H1 (cell line): ENCODE data around the gene IFT122.

Experiments
- CTCF ChIP-seq, 3 experiments: IDR thresholded peaks; 1 replicate in 2 of 3; 2 replicates in 1 of 3; pipeline versions ENCODE4 v1.5.1 to v1.6.1; 2011; ENCODE audit warnings: low read length in 3 of 3, mild to moderate bottlenecking in 3 of 3, inconsistent platforms in 2 of 3, low read depth in 1 of 3, moderate library complexity in 1 of 3; ENCODE audit not compliant: insufficient read depth in 1 of 3; ENCODE audit errors: control extremely low read depth in 1 of 3
- EZH2 ChIP-seq: fragments of 200-600 bp; sonication (generic); IDR thresholded peaks from 2 replicates; pipeline ENCODE4 v1.7.1; 2012; ENCODE audit warnings: low read depth, mild to moderate bottlenecking, moderate library complexity, low read length, inconsistent platforms; ENCODE audit not compliant: severe bottlenecking
- JUND ChIP-seq: IDR thresholded peaks from 2 replicates; pipeline ENCODE4 v1.6.1; 2011; ENCODE audit warnings: mild to moderate bottlenecking, improper control_type of control experiment, low read length
- SP2 ChIP-seq: IDR thresholded peaks from 2 replicates; pipeline ENCODE4 v1.6.1; 2012; ENCODE audit warnings: mild to moderate bottlenecking, low read length, inconsistent platforms
- SP4 ChIP-seq: IDR thresholded peaks from 2 replicates; pipeline ENCODE4 v1.6.1; 2012; ENCODE audit warnings: low read length, inconsistent platforms
- USF2 ChIP-seq: IDR thresholded peaks from 2 replicates; pipeline ENCODE4 v1.6.1; 2011; ENCODE audit warnings: low read length, improper control_type of control experiment

- TF ChIP-seq CTCF (IDR thresholded peaks at IDR 0.05; ENCODE audit: control extremely low read depth in 1 of 3, insufficient read depth in 1 of 3, low read depth in 1 of 3, low read length in 3 of 3), result no peak
- TF ChIP-seq JUND, result no peak
- TF ChIP-seq EZH2, result no peak
- no peak for TF ChIP-seq SP2
- no peak for TF ChIP-seq SP4
- no peak for TF ChIP-seq USF2
These were observed 9.5 kb downstream of the IFT122 start for GRCh38 chr3:129449279-129450115.
